ENCODE measurements around the gene RNU6-1. TPM values are rescaled to one million over a fixed set of nuclear protein-coding genes. Genes with fewer than 3 reads are reported as not detected.

Gene RNU6-1
- total and polyA plus RNA-seq, 2 donors (not counting 1 experiment from before 2014, with no cell fraction given), result not detected

GRCh38 chr15:67849538-67849937 is 9.7 kb upstream of the RNU6-1 start:
- no peak for TF ChIP-seq EZH2 (IDR thresholded peaks at IDR 0.05; ENCODE audit: low read length, missing control alignments)
- no peak for TF ChIP-seq CTCF (conservative IDR thresholded peaks at IDR 0.05 in 1 of 2, IDR thresholded peaks at IDR 0.05 in 1 of 2; ENCODE audit: low read depth in 1 of 2, low read length in 2 of 2)
- no peak overlapping the region for H3K4me3 ChIP-seq (replicated peaks in 1 of 4; ENCODE audit: control extremely low read depth in 1 of 4, insufficient read depth in 1 of 4, low read depth in 3 of 4, low read length in 4 of 4)
- H4K20me1 ChIP-seq (ENCODE audit: control insufficient read depth, extremely low read depth, insufficient read depth, low read length), result no peaks in the 10 kb centered on the region

GRCh38 chr15:67845974-67846373 is 6.1 kb upstream of the RNU6-1 start:
- DNase-seq (ENCODE audit: low read depth in 2 of 2), result no peak
- no peak for TF ChIP-seq CTCF (conservative IDR thresholded peaks at IDR 0.05 in 1 of 2, IDR thresholded peaks at IDR 0.05 in 1 of 2; ENCODE audit: low read depth in 1 of 2, low read length in 2 of 2)
- TF ChIP-seq EZH2 (IDR thresholded peaks at IDR 0.05; ENCODE audit: low read length, missing control alignments), result no peak
- no peaks in the 10 kb centered on the region for H3K36me3 ChIP-seq (ENCODE audit: control insufficient read depth, insufficient read depth, low read length)
- H3K9me3 ChIP-seq (ENCODE audit: control insufficient read depth, insufficient read depth, low read depth, low read length), result no peaks in the 10 kb centered on the region
- no peak overlapping the region for H3K9ac ChIP-seq (ENCODE audit: insufficient read depth, low read length)
- no peak overlapping the region for H3K4me2 ChIP-seq (ENCODE audit: extremely low read depth, insufficient read depth, low read length)
- peaks cover 9% of the 10 kb centered on the region for H3K4me1 ChIP-seq (ENCODE audit: control insufficient read depth, extremely low read depth, insufficient read depth, low read length)
- H2AFZ ChIP-seq (ENCODE audit: low read length), result no peak overlapping the region
- H3K27ac ChIP-seq (ENCODE audit: insufficient read depth, low read length), result no peak overlapping the region
- H4K20me1 ChIP-seq (ENCODE audit: control insufficient read depth, extremely low read depth, insufficient read depth, low read length), result no peaks in the 10 kb centered on the region
- no peak overlapping the region for H3K4me3 ChIP-seq (replicated peaks in 1 of 4; ENCODE audit: control extremely low read depth in 1 of 4, insufficient read depth in 1 of 4, low read depth in 3 of 4, low read length in 4 of 4)
- no peaks in the 10 kb centered on the region for H3K27me3 ChIP-seq (ENCODE audit: control insufficient read depth, insufficient read depth, low read length)
- H3K79me2 ChIP-seq (ENCODE audit: control insufficient read depth, insufficient read depth, low read length), result no peaks in the 10 kb centered on the region

More at GRCh38 chr15:67849538-67849937, 9.7 kb upstream of the RNU6-1 start:
- Histone ChIP-seq H3K36me3 (ENCODE audit: control insufficient read depth, insufficient read depth, low read length) (no peaks in the 10 kb centered on the region), H3K27ac (ENCODE audit: insufficient read depth, low read length) (no peak overlapping the region), H3K79me2 (ENCODE audit: control insufficient read depth, insufficient read depth, low read length) (no peaks in the 10 kb centered on the region), H3K9ac (ENCODE audit: insufficient read depth, low read length) (no peak overlapping the region), H3K4me1 (ENCODE audit: control insufficient read depth, extremely low read depth, insufficient read depth, low read length) (no peaks in the 10 kb centered on the region), H2AFZ (ENCODE audit: low read length) (no peak overlapping the region), H3K9me3 (ENCODE audit: control insufficient read depth, insufficient read depth, low read depth, low read length) (no peaks in the 10 kb centered on the region), H3K4me2 (ENCODE audit: extremely low read depth, insufficient read depth, low read length) (no peak overlapping the region), H3K27me3 (ENCODE audit: control insufficient read depth, insufficient read depth, low read length) (peaks cover 2% of the 10 kb centered on the region)
- no peak for DNase-seq (ENCODE audit: low read depth in 2 of 2)

GRCh38 chr15:67843571-67844387 is 3.9 kb upstream of the RNU6-1 start:
- Histone ChIP-seq H4K20me1 (ENCODE audit: control insufficient read depth, extremely low read depth, insufficient read depth, low read length) (no peaks in the 10 kb centered on the region), H3K9ac (ENCODE audit: insufficient read depth, low read length) (no peak overlapping the region), H2AFZ (ENCODE audit: low read length) (no peak overlapping the region), H3K4me3 (replicated peaks in 1 of 4; ENCODE audit: control extremely low read depth in 1 of 4, insufficient read depth in 1 of 4, low read depth in 3 of 4, low read length in 4 of 4) (no peak overlapping the region), H3K9me3 (ENCODE audit: control insufficient read depth, insufficient read depth, low read depth, low read length) (no peaks in the 10 kb centered on the region), H3K27ac (ENCODE audit: insufficient read depth, low read length) (no peak overlapping the region), H3K27me3 (ENCODE audit: control insufficient read depth, insufficient read depth, low read length) (no peaks in the 10 kb centered on the region), H3K4me1 (ENCODE audit: control insufficient read depth, extremely low read depth, insufficient read depth, low read length) (peaks cover 11% of the 10 kb centered on the region), H3K4me2 (ENCODE audit: extremely low read depth, insufficient read depth, low read length) (no peak overlapping the region), H3K36me3 (ENCODE audit: control insufficient read depth, insufficient read depth, low read length) (no peaks in the 10 kb centered on the region), H3K79me2 (ENCODE audit: control insufficient read depth, insufficient read depth, low read length) (no peaks in the 10 kb centered on the region)
- TF ChIP-seq EZH2 (IDR thresholded peaks at IDR 0.05; ENCODE audit: low read length, missing control alignments) (no peak), CTCF (conservative IDR thresholded peaks at IDR 0.05 in 1 of 2, IDR thresholded peaks at IDR 0.05 in 1 of 2; ENCODE audit: low read depth in 1 of 2, low read length in 2 of 2) (no peak)
- DNase-seq (ENCODE audit: low read depth in 2 of 2), result peak in 1 of 2 donors; percentile 66

Data from fibroblast of lung (primary cell).